NCI-H345 (cell line): ENCODE data around the gene HYCC1.
"Not testable (repeated sequence)": the region's sequence is repeated elsewhere in the genome, so short reads cannot be mapped to it uniquely, and the experiment has no call there.

Experiments
- DNase-seq: peaks from one replicate; lab custom pipeline; 2025; lab: John Stamatoyannopoulos, UW

The HYCC1 gene

DNA sequence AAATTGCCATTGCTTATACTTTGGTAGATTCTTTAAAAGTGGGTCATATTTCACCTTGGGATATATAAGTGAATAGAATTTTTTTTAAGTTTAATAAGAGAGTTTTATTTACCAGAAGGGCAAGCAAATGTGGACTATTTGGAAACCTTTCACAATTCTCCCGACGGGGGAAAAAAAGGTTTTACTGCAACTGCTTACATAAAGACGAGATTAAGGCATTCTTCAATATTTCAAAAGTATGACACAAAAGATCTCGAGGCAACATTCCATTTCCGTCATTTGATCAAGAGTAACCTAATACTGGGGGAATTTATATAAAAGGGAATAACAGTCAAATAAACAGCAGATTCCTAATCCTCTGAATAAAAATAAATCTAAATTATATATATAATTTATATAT is 28.5 kb downstream of the HYCC1 start:
- DNase-seq, result no peak

- DNase-seq, result no peak
Observed at GRCh38 chr7:22983257-22983855, 30.6 kb downstream of the HYCC1 start.

GRCh38 chr7:22980422-22980821 is 33.5 kb downstream of the HYCC1 start:
- no peak for DNase-seq

DNA sequence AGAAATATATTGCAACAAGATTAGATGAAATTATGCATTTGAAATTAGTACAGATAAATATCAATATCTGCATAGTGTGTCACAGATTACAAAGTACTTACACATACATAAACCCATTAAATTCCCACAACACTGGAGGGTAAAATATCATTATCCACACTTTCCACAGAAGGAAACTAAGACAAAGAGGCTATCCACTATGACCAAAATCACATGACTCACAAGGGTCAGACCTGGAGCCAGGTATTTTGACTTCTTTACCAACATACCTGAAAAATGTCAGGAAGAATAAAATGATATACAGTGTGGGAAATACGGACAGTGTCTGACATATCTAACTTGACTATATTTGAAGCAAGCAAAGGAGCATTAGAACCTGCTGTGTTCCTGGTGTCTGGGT is 34.1 kb downstream of the HYCC1 start:
- DNase-seq, result no peak

GRCh38 chr7:22979251-22979650 is 34.7 kb downstream of the HYCC1 start:
- DNase-seq, result no peak

GRCh38 chr7:22974636-22975035 is 39.3 kb downstream of the HYCC1 start:
- not testable (repeated sequence) for DNase-seq

- DNase-seq, result no peak
Observed at GRCh38 chr7:22972207-22972606, 41.7 kb downstream of the HYCC1 start.

DNA sequence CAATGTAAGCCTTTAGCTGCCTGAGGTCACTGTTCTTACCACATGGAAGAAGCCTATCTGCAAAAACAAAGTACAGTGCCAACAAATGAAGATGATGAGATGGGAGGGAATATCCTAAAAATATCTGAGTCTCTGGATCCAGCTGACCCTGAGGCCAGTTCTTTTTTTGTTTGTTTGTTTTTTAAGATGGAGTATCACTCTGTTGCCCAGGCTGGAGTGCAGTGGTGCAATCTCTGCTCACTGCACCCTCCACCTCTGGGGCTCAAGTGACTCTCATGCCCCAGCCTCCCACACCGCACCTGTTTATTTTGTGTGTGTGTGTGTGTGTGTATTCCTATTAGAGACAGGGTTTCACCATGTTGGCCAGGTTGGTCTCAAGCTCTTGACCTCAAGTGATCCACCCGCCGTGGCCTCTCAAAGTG is 44.9 kb downstream of the HYCC1 start:
- no peak for DNase-seq
